HEK293T (cell line): ENCODE results near the gene PXN.

Experiments used
- SP1 ChIP-seq: fragments of 450-650 bp; IDR thresholded peaks from 2 replicates; pipeline ENCODE4 v1.6.1; 2017
- SUZ12 ChIP-seq: fragments of 450-650 bp; IDR thresholded peaks from 2 replicates; pipeline ENCODE4 v1.6.1; 2016; ENCODE audit warnings: mild to moderate bottlenecking
- ZNF384 ChIP-seq: fragments of 450-650 bp; IDR thresholded peaks from 2 replicates; pipeline ENCODE4 v1.6.1; 2016

GRCh38 chr12:120314220-120314619, 48.7 kb upstream of the PXN start:
- no peak for TF ChIP-seq SUZ12
- no peak for TF ChIP-seq ZNF384
- TF ChIP-seq SP1, result no peak
